Esophagus muscularis mucosa (tissue), 4 donors: Measurements from ENCODE around the gene VMAC. TPM values are rescaled to one million over a fixed set of nuclear protein-coding genes. Genes with fewer than 3 reads are reported as not detected.

Source experiments
- DNase-seq: peaks from one replicate; pipeline ENCODE4 v3.0.0-alpha.2; 2017; ENCODE audit errors: extremely low spot score
- H3K27ac ChIP-seq, 4 donors: fragments of 200-600 bp; sonication (generic); replicated peaks in 1 of 4; 1 replicate in 3 of 4; 2 replicates in 1 of 4; pipeline ENCODE4 v1.5.1; 2016 to 2019; ENCODE audit warnings: mild to moderate bottlenecking in 1 of 4
- H3K27me3 ChIP-seq, 4 donors: fragments of 200-600 bp; sonication (generic); one replicate each; pipeline versions ENCODE4 v1.5.1 to v1.6.0; 2016 to 2019
- H3K36me3 ChIP-seq, 4 donors: fragments of 200-600 bp; sonication (generic); one replicate each; pipeline ENCODE4 v1.5.1; 2016 to 2019
- H3K4me1 ChIP-seq, 4 donors: fragments of 200-600 bp; sonication (generic); one replicate each; pipeline ENCODE4 v1.5.1; 2016 to 2019
- H3K4me3 ChIP-seq, 4 donors: fragments of 200-600 bp; sonication (generic); 1 replicate in 2 of 4; 2 replicates in 2 of 4; pipeline ENCODE4 v1.5.1; 2016 to 2019; ENCODE audit warnings: mild to moderate bottlenecking in 4 of 4, moderate library complexity in 1 of 4
- H3K9me3 ChIP-seq, 4 donors: fragments of 200-600 bp; sonication (generic); 1 replicate in 3 of 4; 2 replicates in 1 of 4; pipeline ENCODE4 v1.5.1; 2016 to 2019
- CTCF ChIP-seq, 3 experiments: fragments of 200-600 bp in 2 of 3; fragments of 450-650 bp in 1 of 3; sonication (generic) in 2 of 3; IDR thresholded peaks; one replicate each; pipeline ENCODE4 v1.5.1; 2017 to 2019; ENCODE audit warnings: antibody characterized with exemption in 3 of 3, mild to moderate bottlenecking in 2 of 3, moderate library complexity in 1 of 3
- EP300 ChIP-seq: sonication (generic); formaldehyde crosslinking; IDR thresholded peaks from one replicate; pipeline ENCODE4 v1.6.1; 2017; ENCODE audit warnings: antibody characterized with exemption
- POLR2A ChIP-seq: fragments of 450-650 bp; IDR thresholded peaks from one replicate; pipeline ENCODE4 v1.6.1; 2017; ENCODE audit warnings: antibody characterized with exemption, moderate library complexity, mild to moderate bottlenecking, low read depth
- POLR2AphosphoS5 ChIP-seq, 2 donors: sonication (generic); formaldehyde crosslinking; IDR thresholded peaks; one replicate each; pipeline ENCODE4 v1.6.1; 2017; ENCODE audit warnings: antibody characterized with exemption in 2 of 2
- WGBS: methylation state at CpG from one replicate; pipeline ENCODE4 v1.1.5; 2018; 5-methylcytosine and 5-hydroxymethylcytosine counted together
- intact Hi-C: fragments of 100-400 bp; cut with DNase I; formaldehyde crosslinking; loops from one replicate; pipeline ENCODE4 v1.15.1; 2023
- total RNA-seq, 4 donors: library from RNA; depleted of rRNA; stranded (reverse); fragments of >200 nt; gene quantifications; one replicate each; pipeline versions ENCODE4 v1.1.0 to v1.2.1, GENCODE V29; 2016

VMAC gene
- total RNA-seq, 4 donors from 2014 or later: 5.0 to 12.5 (median 7.6) TPM

GRCh38 chr19:5911366-5911765 is 6.7 kb downstream of the VMAC start:
- peaks cover 8 to 51% (median 45%) of the 10 kb centered on the region in 4 donors for H3K36me3 ChIP-seq
- H3K27me3 ChIP-seq: no peaks in the 10 kb centered on the region
- H3K4me1 ChIP-seq: peaks cover 26 to 36% (median 28%) of the 10 kb centered on the region in 4 donors
- DNase-seq: no peak
- no peak overlapping the region for H3K4me3 ChIP-seq
- WGBS: 88% methylated on average over 1 of the region's 1 CpG
- no peak for TF ChIP-seq POLR2AphosphoS5 (IDR thresholded peaks at IDR 0.05)
- H3K27ac ChIP-seq: no peak overlapping the region
- H3K9me3 ChIP-seq: no peaks in the 10 kb centered on the region
- intact Hi-C loops: no loop called here

- TF ChIP-seq CTCF (IDR thresholded peaks at IDR 0.05): no peak
- peak; percentile 29 to 58 for TF ChIP-seq POLR2AphosphoS5 (IDR thresholded peaks at IDR 0.05)
- no peaks in the 10 kb centered on the region for H3K27me3 ChIP-seq
- H3K4me3 ChIP-seq: no peak within 1 kb of the TSS
- H3K4me1 ChIP-seq: peaks cover 29 to 30% (median 29%) of the 10 kb centered on the region in 4 donors
- H3K9me3 ChIP-seq: no peaks in the 10 kb centered on the region
- H3K36me3 ChIP-seq: peaks cover 32 to 72% (median 67%) of the 10 kb centered on the region in 4 donors
- intact Hi-C loops: no loop called here
- H3K27ac ChIP-seq: peak within 1 kb of the TSS; percentile 53 to 82 (median 65)
- 72% methylated on average over 9 of the region's 10 CpGs for WGBS
- no peak for DNase-seq
These were observed 9.2 kb downstream of the VMAC start, which contains the start of gene CAPS for GRCh38 chr19:5913739-5914357. CAPS (plus strand) TSS chr19:5914254; CDS start chr19:5914407, 153 bp downstream.

GRCh38 chr19:5914358-5914774 is 9.7 kb downstream of the VMAC start:
- Histone ChIP-seq H3K4me3 (no peak overlapping the region), H3K27me3 (no peaks in the 10 kb centered on the region), H3K9me3 (no peaks in the 10 kb centered on the region), H3K4me1 (peaks cover 29 to 30% (median 29%) of the 10 kb centered on the region in 4 donors), H3K36me3 (peaks cover 36 to 72% (median 67%) of the 10 kb centered on the region in 4 donors), H3K27ac (peak overlapping the region; percentile 53 to 82 (median 65))
- DNase-seq: no peak
- 84% methylated on average over 8 of the region's 22 CpGs for WGBS
- intact Hi-C loops: no loop called here
- TF ChIP-seq POLR2AphosphoS5 (IDR thresholded peaks at IDR 0.05) (no peak), CTCF (IDR thresholded peaks at IDR 0.05) (no peak), EP300 (no peak), POLR2A (no peak)

- H3K4me3 ChIP-seq: no peak overlapping the region
- peak overlapping the region; percentile 53 to 82 (median 65) for H3K27ac ChIP-seq
These were observed 10.5 kb downstream of the VMAC start for GRCh38 chr19:5914946-5915781.

GRCh38 chr19:5915782-5916165 is 11.1 kb downstream of the VMAC start:
- no peak overlapping the region for H3K4me3 ChIP-seq
- peak overlapping the region in 3 of 4 donors; percentile 55 to 82 (median 62) for H3K27ac ChIP-seq
- no peaks in the 10 kb centered on the region for H3K9me3 ChIP-seq
- 82% methylated on average over 4 of the region's 11 CpGs for WGBS
- no peak for TF ChIP-seq EP300
- no peak for TF ChIP-seq POLR2A
- no peak for TF ChIP-seq CTCF (IDR thresholded peaks at IDR 0.05)
- TF ChIP-seq POLR2AphosphoS5 (IDR thresholded peaks at IDR 0.05): no peak
- DNase-seq: no peak
- peaks cover 41 to 74% (median 69%) of the 10 kb centered on the region in 4 donors for H3K36me3 ChIP-seq
- peaks cover 29 to 30% (median 29%) of the 10 kb centered on the region in 4 donors for H3K4me1 ChIP-seq
- intact Hi-C loops: no loop called here
- H3K27me3 ChIP-seq: no peaks in the 10 kb centered on the region

More at GRCh38 chr19:5914946-5915781, 10.5 kb downstream of the VMAC start:
- peaks cover 40 to 72% (median 67%) of the 10 kb centered on the region in 4 donors for H3K36me3 ChIP-seq
- 89% methylated on average over 36 of the region's 42 CpGs for WGBS
- peaks cover 29 to 30% (median 29%) of the 10 kb centered on the region in 4 donors for H3K4me1 ChIP-seq
- no peaks in the 10 kb centered on the region for H3K9me3 ChIP-seq
- intact Hi-C loops: no loop called here
- no peak for TF ChIP-seq POLR2AphosphoS5 (IDR thresholded peaks at IDR 0.05)
- DNase-seq: no peak
- no peaks in the 10 kb centered on the region for H3K27me3 ChIP-seq
